H9 (cell line): Measurements from ENCODE around the gene MAGI3. TPM values are rescaled to one million over a fixed set of nuclear protein-coding genes. Genes with fewer than 3 reads are reported as not detected.

Source experiments
- DNase-seq: peaks from one replicate; pipeline ENCODE4 v3.0.0-alpha.2; 2017
- H2AFZ ChIP-seq: one replicate; pipeline ENCODE4 v1.6.1; 2013; ENCODE audit warnings: mild to moderate bottlenecking, low read length, control low read depth, moderate library complexity
- H2AK5ac ChIP-seq: 2 replicates; pipeline ENCODE4 v1.6.1; 2013; ENCODE audit warnings: low read length, control low read depth, mixed read lengths; ENCODE audit not compliant: insufficient read length
- H2BK120ac ChIP-seq: one replicate; pipeline ENCODE4 v1.6.1; 2013; ENCODE audit warnings: low read depth, mild to moderate bottlenecking, low read length, control low read depth, inconsistent platforms; ENCODE audit not compliant: poor library complexity, severe bottlenecking
- H2BK12ac ChIP-seq: 2 replicates; pipeline ENCODE4 v1.6.1; 2013; ENCODE audit warnings: low read length, control low read depth, mixed read lengths, low read depth; ENCODE audit not compliant: insufficient read length
- H2BK15ac ChIP-seq: 2 replicates; pipeline ENCODE4 v1.6.1; 2013; ENCODE audit warnings: low read depth, low read length, control low read depth
- H2BK20ac ChIP-seq: one replicate; pipeline ENCODE4 v1.6.1; 2013; ENCODE audit warnings: low read depth, mild to moderate bottlenecking, low read length, control low read depth, inconsistent platforms; ENCODE audit not compliant: poor library complexity, severe bottlenecking
- H2BK5ac ChIP-seq: 2 replicates; pipeline ENCODE4 v1.6.1; 2013; ENCODE audit warnings: low read length, control low read depth, mixed read lengths; ENCODE audit not compliant: insufficient read length
- H3K14ac ChIP-seq: 2 replicates; pipeline ENCODE4 v1.6.1; 2013; ENCODE audit warnings: low read length, control low read depth; ENCODE audit not compliant: insufficient read depth
- H3K18ac ChIP-seq: 2 replicates; pipeline ENCODE4 v1.6.1; 2013; ENCODE audit warnings: low read depth, mild to moderate bottlenecking, mixed read lengths, low read length, control low read depth; ENCODE audit not compliant: insufficient read length
- H3K23ac ChIP-seq: 2 replicates; pipeline ENCODE4 v1.6.1; 2013; ENCODE audit warnings: low read length, control low read depth, mixed read lengths, low read depth; ENCODE audit not compliant: insufficient read length
- H3K23me2 ChIP-seq: 2 replicates; pipeline ENCODE4 v1.6.1; 2013; ENCODE audit warnings: low read depth, mild to moderate bottlenecking, mixed read lengths, low read length, control low read depth; ENCODE audit not compliant: insufficient read length, poor library complexity, severe bottlenecking
- H3K27ac ChIP-seq: 2 replicates; pipeline ENCODE4 v1.5.1; 2013; ENCODE audit warnings: low read length, control low read depth, mixed read lengths, low read depth; ENCODE audit not compliant: insufficient read length
- H3K27me3 ChIP-seq: 2 replicates; pipeline ENCODE4 v1.6.1; 2013; ENCODE audit warnings: low read length, control low read depth, inconsistent platforms; ENCODE audit not compliant: insufficient read depth
- H3K4ac ChIP-seq: 2 replicates; pipeline ENCODE4 v1.6.1; 2013; ENCODE audit warnings: low read depth, mild to moderate bottlenecking, control low read depth, inconsistent platforms, low read length, moderate library complexity
- H3K4me1 ChIP-seq: 2 replicates; pipeline ENCODE4 v1.6.1; 2013; ENCODE audit warnings: low read length, control low read depth, inconsistent platforms; ENCODE audit not compliant: insufficient read depth
- H3K4me2 ChIP-seq: 2 replicates; pipeline ENCODE4 v1.6.1; 2013; ENCODE audit warnings: low read length, control low read depth, mixed read lengths; ENCODE audit not compliant: insufficient read length, insufficient read depth
- H3K56ac ChIP-seq: 2 replicates; pipeline ENCODE4 v1.6.1; 2013; ENCODE audit warnings: low read depth, mild to moderate bottlenecking, mixed read lengths, low read length, control low read depth; ENCODE audit not compliant: insufficient read length
- H3K79me1 ChIP-seq: 2 replicates; pipeline ENCODE4 v1.6.1; 2013; ENCODE audit warnings: low read depth, mild to moderate bottlenecking, moderate library complexity, low read length, control low read depth, inconsistent platforms; ENCODE audit not compliant: insufficient read depth, poor library complexity, severe bottlenecking
- H3K79me2 ChIP-seq: 2 replicates; pipeline ENCODE4 v1.6.1; 2013; ENCODE audit warnings: low read length, control low read depth, inconsistent platforms; ENCODE audit not compliant: insufficient read depth
- H3K9ac ChIP-seq: 2 replicates; pipeline ENCODE4 v1.6.1; 2013; ENCODE audit warnings: low read length, control low read depth, mixed read lengths; ENCODE audit not compliant: insufficient read length; ENCODE audit errors: extremely low read depth
- H3K9me3 ChIP-seq: one replicate; pipeline ENCODE4 v1.6.1; 2013; ENCODE audit warnings: low read depth, low read length, inconsistent platforms; ENCODE audit not compliant: control insufficient read depth
- H3T11ph ChIP-seq: one replicate; pipeline ENCODE4 v1.6.1; 2013; ENCODE audit warnings: mild to moderate bottlenecking, low read length, control low read depth, inconsistent platforms
- H4K20me1 ChIP-seq: one replicate; pipeline ENCODE4 v1.6.1; 2013; ENCODE audit not compliant: control insufficient read depth, insufficient read length, insufficient read depth
- H4K5ac ChIP-seq: 2 replicates; pipeline ENCODE4 v1.6.1; 2013; ENCODE audit warnings: low read depth, mild to moderate bottlenecking, mixed read lengths, low read length, control low read depth; ENCODE audit not compliant: insufficient read length
- H4K8ac ChIP-seq: replicated peaks from 2 replicates; pipeline ENCODE4 v1.6.1; 2013; ENCODE audit warnings: low read length, control low read depth, mixed read lengths, low read depth; ENCODE audit not compliant: insufficient read length
- H4K91ac ChIP-seq: 2 replicates; pipeline ENCODE4 v1.6.1; 2013; ENCODE audit warnings: low read depth, mild to moderate bottlenecking, moderate library complexity, mixed read lengths, low read length, control low read depth; ENCODE audit not compliant: insufficient read length
- H3K27ac Mint-ChIP-seq, 3 experiments: 2 replicates in 2 of 3; 3 replicates in 1 of 3; pipeline ENCODE4 v1.8.0; 2020 to 2021; ENCODE audit warnings: mixed read lengths in 3 of 3, mild to moderate bottlenecking in 1 of 3, moderate library complexity in 1 of 3
- H3K27me3 Mint-ChIP-seq: 2 replicates; pipeline ENCODE4 v1.8.0; 2021; ENCODE audit warnings: low read depth, mild to moderate bottlenecking, moderate library complexity, mixed read lengths
- H3K36me3 Mint-ChIP-seq, 3 experiments: 2 replicates in 2 of 3; 3 replicates in 1 of 3; pipeline ENCODE4 v1.8.0; 2020 to 2021; ENCODE audit warnings: low read depth in 3 of 3, mixed read lengths in 3 of 3; ENCODE audit not compliant: insufficient read depth in 1 of 3
- H3K4me1 Mint-ChIP-seq, 2 experiments: 2 replicates each; pipeline ENCODE4 v1.8.0; 2020; ENCODE audit warnings: mixed read lengths in 2 of 2
- H3K4me3 Mint-ChIP-seq, 2 experiments: 2 replicates in 1 of 2; 3 replicates in 1 of 2; pipeline ENCODE4 v1.8.0; 2020 to 2021; ENCODE audit warnings: mild to moderate bottlenecking in 2 of 2, mixed read lengths in 2 of 2, moderate library complexity in 1 of 2
- H3K9me3 Mint-ChIP-seq, 2 experiments: 2 replicates in 1 of 2; 3 replicates in 1 of 2; pipeline ENCODE4 v1.8.0; 2020; ENCODE audit warnings: mild to moderate bottlenecking in 2 of 2, mixed read lengths in 2 of 2, moderate library complexity in 1 of 2
- CTCF ChIP-seq: fragments of 200-600 bp; sonication (generic); conservative IDR thresholded peaks from 3 replicates; pipeline ENCODE4 v1.8.0; 2021; ENCODE audit warnings: antibody characterized with exemption, mild to moderate bottlenecking
- WGBS: extraction: QIAGEN DNeasy Blood & Tissue Kit; methylation state at CpG from one replicate; pipeline ENCODE4 v1.1.7; 2013; ENCODE audit warnings: missing lambda C conversion rate, low lambda C conversion rate, mixed read lengths; ENCODE audit not compliant: insufficient read length; ENCODE audit errors: extremely low coverage; 5-methylcytosine and 5-hydroxymethylcytosine counted together
- total RNA-seq: library from RNA; stranded (reverse); gene quantifications from 2 replicates; pipeline ENCODE4 v1.2.1, GENCODE V29; 2021

Gene MAGI3
- total RNA-seq, 1 experiment from 2014 or later, result 8.2 TPM

GRCh38 chr1:113394863-113395259, 4.5 kb downstream of the MAGI3 start:
- Histone ChIP-seq H3K56ac (no peak overlapping the region), H2AFZ (no peak overlapping the region), H3K9ac (no peak overlapping the region), H3K4me1 (no peaks in the 10 kb centered on the region), H3K23ac (no peak overlapping the region), H3K79me1 (no peaks in the 10 kb centered on the region), H4K20me1 (no peaks in the 10 kb centered on the region), H2BK15ac (no peak overlapping the region), H3K4me2 (no peak overlapping the region), H2BK20ac (no peak overlapping the region), H3K9me3 (no peaks in the 10 kb centered on the region), H2BK120ac (no peak overlapping the region), H4K5ac (no peak overlapping the region), H2BK12ac (no peak overlapping the region), H3K27me3 (peaks cover 2% of the 10 kb centered on the region; the same call in 1 of the 2 replicates), H2AK5ac (no peak overlapping the region), H4K91ac (no peak overlapping the region), H3K14ac (no peak overlapping the region), H3K23me2 (peaks cover 9% of the 10 kb centered on the region), H3K18ac (no peak overlapping the region), H2BK5ac (no peak overlapping the region), H3K4ac (no peak overlapping the region), H3T11ph (no peak overlapping the region), H4K8ac (no peak overlapping the region), H3K79me2 (no peaks in the 10 kb centered on the region; the same call in 1 of the 2 replicates), H3K27ac (no peak overlapping the region)
- no peak for DNase-seq
- Mint-ChIP-seq H3K9me3 (no peaks in the 10 kb centered on the region), H3K4me1 (peaks cover 12 to 13% of the 10 kb centered on the region in 2 experiments), H3K4me3 (no peak overlapping the region), H3K27ac (no peak overlapping the region), H3K27me3 (peaks cover 10% of the 10 kb centered on the region), H3K36me3 (no peaks in the 10 kb centered on the region; a peak in 1 of 7 replicates)
- no CpG with 5 or more reads among the region's 1 CpG for WGBS
- TF ChIP-seq CTCF, result no peak
